EL (cell line): ENCODE data around the gene CASP4.
"Not testable (repeated sequence)": the region's sequence is repeated elsewhere in the genome, so short reads cannot be mapped to it uniquely, and the experiment has no call there.

Experiments
- DNase-seq: peaks from one replicate; pipeline ENCODE4 v3.0.0-alpha.2; 2016

The CASP4 gene

GRCh38 chr11:104968355-104968855 lies at the start of gene CASP4:
TSS of gene CASP4 (minus strand) at chr11:104968574. CDS start at chr11:104968525, 49 bp downstream.
- peak; percentile 87 for DNase-seq

DNA sequence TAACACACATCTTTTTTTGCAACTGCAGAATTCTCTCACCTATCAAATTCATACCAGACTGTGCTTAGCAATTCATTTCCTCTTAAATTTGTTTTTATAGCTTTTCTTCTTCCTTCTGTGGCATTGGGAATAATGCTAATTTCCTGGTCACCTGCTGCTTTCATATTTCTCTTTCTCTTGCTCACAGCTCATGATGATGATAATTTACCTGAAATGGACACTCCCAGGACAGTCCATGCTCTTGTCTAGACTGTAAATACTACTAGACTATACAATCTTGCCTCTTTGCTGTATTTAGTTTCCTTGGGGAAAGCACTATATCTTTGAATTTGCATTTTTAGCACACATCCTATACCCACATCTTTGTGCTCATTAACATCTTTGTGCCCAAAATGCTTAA lies 39.1 kb upstream of the CASP4 start:
- no peak for DNase-seq

DNA sequence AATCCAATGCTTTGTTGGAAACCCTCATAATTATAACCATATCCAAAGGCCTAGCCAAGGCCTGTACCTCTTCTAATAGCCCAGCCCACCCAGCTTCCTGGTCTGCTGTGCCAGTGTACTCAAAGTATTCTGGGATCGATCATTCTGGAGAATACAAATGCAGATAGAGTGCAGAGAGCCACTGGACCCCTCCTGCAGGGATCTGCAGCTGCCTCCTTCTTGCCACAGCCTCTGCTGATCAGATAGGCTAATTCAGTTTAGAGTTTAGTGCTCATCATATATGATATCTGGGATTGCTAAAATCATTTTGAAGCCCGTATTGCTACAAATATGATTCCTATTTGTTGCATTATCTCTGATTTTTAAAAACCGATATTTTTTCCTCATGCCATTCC lies 37.1 kb upstream of the CASP4 start:
- DNase-seq: no peak

DNA sequence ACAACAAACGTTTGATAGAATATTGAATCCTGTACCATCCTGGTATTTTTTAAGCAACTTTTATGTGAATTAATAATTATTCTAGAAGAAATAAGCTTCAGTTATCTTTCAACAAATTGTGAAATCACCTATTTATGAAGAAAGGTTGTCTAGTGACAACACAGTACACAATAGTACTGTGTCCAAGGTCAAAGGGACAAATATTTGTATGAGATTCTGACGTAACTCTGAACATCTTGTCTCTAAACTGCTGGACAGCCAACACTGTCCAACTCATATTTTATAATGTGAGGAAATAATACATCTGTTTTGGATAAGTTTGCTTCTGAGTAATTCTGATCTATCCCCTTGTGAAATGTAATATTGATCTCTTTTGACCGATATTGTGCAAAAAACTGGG lies 35.6 kb upstream of the CASP4 start:
- no peak for DNase-seq

- no peak for DNase-seq
Observed at GRCh38 chr11:105003151-105003550, 34.8 kb upstream of the CASP4 start.

DNA sequence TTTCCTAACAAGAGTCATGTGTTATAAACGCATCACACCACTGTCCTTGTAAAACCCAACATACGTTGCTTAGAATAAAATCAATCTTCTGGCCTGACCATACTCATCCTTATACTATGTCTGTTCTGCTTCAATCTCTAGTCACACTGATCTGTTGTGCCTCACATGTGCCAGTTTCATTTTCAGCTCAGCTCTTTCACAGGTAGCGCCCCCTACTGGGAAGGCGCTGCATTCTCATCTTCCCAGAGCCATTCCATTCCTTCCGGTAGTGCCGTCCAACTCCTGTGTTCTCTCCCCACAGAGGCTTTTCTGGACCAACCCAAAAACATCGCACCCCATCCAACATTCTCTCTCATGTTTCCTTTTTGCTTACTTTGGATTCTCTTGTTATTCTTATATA lies 32.4 kb upstream of the CASP4 start:
- no peak for DNase-seq

GRCh38 chr11:105000167-105000566 lies 31.8 kb upstream of the CASP4 start:
- DNase-seq: peak; percentile 37

DNA sequence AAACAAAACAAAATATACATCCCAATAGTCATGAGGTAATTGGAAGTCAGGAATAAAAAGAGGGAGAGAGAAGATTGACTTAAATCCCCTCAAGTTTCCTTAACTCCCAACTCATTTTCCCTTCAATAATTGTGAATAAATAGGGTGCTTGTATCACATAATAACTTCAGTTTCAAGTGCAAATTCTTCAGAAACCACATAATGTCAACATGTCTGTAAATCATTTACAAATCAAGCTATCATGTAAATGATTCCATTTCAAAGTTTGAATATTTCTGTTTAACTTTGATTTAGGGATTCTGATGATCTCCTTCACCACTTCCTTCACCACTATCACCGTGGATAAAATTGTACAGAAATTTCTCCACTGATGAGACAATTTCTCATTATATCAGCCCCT lies 31.3 kb upstream of the CASP4 start:
- DNase-seq: no peak

DNA sequence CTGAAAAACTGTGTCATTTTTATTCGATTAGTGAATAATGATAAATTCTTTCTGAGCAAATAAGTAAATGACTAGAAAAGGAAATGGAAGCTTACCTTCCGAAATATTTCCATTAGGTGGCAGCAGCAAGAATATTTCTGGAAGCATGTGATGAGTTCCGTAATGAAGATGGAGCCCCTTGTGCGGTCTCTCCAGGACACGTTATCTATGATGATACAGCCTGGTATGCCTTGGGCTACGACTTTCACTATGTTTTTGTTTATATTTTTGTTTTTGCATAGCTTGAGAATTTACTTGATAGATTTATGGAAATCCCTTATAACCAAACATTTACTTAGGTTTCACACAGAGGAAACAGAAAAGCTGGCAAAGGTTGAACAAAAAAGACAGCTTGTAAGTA lies 28.9 kb upstream of the CASP4 start:
- DNase-seq: no peak

GRCh38 chr11:104995001-104995408 lies 26.6 kb upstream of the CASP4 start:
- no peak for DNase-seq

DNA sequence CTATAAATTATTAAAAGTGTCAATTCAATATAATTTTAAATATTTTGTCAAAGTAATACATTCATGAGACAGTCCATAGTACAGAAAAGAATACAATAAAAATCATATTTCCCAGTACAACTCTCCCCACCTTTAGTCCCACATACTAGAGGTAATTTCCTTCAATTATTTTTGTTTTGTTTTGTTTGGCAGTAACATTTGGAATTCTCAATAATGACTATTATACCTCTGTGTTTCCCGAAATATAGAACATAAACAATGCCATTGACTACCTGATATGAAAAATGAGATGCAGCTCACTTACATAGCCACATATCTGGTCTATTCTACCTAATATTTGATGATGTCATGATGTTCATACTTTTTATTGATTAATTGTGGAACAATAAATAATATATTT lies 24.4 kb upstream of the CASP4 start:
- DNase-seq: no peak

DNA sequence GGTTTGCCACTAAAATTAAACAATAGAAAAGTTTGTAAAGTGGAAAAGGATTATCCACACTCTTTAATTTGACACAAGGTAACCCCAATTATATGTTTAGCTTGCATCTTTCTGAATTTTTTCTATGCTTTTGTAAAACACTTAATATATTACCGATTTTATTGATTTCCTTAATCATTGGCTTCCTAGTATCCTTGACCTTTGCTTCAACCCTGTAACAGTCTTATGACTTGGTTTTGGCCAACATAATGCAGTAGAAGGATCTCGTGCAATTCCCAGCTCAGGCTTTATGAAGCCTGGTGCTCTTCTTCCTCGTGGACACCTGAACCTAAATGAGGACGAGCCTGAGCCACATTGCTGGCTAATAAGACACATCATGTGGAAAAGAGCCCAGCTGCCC lies 23.6 kb upstream of the CASP4 start:
- DNase-seq: no peak

GRCh38 chr11:104984808-104985207 lies 16.4 kb upstream of the CASP4 start:
- no peak for DNase-seq

- DNase-seq: no peak
Observed at GRCh38 chr11:104979839-104980238, 11.5 kb upstream of the CASP4 start.

GRCh38 chr11:104973616-104974015 lies 5.2 kb upstream of the CASP4 start:
- no peak for DNase-seq

GRCh38 chr11:104972924-104973323 lies 4.5 kb upstream of the CASP4 start:
- not testable (repeated sequence) for DNase-seq

DNA sequence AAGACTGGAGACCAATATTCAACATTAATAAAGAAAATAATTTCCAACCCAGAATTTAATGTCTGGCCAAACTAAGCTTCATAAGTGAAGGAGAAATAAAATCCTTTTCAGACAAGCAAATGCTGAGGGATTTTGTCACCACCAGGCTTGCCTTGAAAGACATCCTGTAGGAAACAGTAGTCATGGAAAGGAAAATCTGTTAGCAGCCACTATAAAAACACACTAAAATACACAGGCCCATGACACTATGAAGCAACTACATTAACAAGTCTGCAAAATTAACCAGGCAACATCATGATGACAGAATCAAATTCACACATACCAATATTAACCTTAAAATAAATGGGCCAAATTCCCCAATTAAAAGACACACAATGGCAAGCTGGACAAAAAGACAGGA lies 2.4 kb upstream of the CASP4 start:
- DNase-seq: no peak

- DNase-seq: peak; percentile 18
Observed at GRCh38 chr11:104968856-104969776, 742 bp upstream of the CASP4 start.

DNA sequence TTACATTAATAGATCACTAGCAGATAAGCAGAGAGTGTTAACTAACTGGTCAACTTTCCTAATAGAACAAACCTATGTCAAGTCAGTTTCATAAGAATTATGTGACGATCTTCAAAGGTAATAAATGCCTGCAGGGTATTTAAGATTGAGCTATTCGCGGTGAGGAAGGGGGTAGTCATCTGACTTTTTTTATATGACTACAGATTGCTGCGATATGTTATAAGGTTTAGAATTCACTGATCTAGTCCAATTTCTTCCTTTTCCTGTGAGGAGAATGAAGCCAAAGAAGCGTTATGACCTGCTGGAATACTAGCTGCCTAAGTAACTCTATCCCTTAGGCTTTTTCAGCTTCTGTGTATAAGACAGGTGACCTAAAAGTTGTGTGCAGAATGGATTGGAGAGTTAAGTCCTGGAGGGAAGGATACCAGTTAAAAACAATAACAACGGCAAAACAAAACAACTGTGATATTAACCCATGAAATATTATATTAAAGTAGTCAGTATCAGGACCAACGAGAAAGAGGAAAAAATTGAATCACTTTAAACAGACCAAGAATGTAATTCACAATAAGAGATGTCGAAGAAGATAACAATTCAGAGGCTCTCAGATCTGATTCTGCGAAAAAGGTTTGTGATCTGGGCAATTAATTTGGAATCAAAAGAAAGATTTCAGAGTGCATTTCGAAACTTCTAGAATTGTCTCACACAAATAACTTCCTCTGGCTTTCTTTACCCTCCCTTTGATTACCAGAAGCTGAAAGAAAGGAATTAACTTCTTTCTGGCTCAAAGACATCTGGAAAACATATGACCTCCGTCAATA lies 630 bp downstream of the CASP4 start:
- DNase-seq: peak; percentile 34

DNA sequence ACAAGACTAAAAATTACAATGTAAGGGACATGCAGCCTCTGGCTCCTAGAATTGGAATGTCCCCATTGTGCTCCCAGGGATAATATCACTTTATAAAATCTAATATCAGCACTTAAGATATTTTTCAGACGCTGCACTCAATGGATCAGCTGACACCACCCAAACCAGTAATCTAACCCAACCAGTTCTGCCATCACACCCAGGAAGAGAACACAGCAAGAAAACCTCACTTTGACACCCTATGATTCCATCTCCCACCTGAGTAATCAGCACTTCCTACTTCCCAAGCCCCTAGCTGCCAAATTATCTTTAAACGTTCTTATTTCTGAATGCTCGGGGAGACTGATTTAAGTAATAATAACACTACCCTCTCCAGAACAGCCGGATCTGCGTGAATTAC lies 2.6 kb downstream of the CASP4 start:
- DNase-seq: no peak

DNA sequence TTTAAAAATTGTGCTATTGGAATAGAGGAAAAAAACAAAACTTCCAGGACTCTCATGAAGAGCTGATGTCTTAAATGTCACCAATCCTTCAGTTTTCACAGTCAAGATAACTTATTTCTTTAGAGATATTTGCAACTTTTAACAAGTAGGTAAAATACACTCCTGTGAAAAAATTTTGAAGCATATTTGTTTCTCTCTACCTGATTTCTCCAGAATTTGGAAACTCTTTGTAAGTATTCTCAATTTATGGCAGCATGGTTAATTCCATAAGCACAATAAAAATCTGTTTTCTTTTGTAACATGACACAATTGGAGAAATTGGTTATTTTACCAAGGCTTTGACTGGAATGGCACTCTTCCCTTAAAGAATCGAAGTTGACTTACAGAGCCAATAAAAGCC lies 4.1 kb downstream of the CASP4 start:
- no peak for DNase-seq

DNA sequence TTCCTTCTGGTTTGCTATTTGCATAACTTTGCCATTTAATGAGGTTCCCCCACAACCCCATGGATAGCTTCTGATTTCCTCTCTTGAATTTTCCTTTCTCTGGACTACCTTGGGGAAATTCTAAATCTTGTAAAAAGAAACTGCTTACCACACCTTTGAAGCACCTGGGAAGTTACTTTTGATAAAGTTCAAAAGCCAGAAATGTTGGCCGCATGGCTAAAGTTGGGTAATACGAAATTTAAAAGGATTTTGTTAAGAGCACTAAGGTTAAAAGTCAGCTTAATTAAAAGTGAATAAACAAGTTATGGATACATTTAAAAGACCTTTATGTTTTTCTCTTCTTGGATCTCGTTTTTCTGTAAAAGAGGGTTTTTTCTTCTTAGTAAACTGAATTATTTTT lies 5.5 kb downstream of the CASP4 start:
- no peak for DNase-seq

DNA sequence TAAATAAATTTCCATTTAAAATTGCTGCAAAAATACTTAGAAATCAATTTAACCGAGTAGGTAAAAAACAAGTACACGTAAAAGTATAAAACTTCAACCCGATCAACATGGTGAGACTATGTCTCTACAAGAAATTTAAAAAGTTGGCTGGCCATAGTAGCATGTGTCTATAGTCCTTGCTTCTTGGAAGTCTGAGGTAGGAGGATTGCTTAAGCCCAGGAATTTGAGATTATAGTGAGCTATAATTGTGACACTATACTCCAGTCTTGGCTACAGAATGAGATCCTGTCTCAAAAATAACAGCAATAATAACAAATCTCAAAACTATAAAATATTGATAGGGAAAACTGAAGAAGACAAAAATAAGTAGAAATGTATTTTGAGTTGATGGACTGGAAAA lies 11.1 kb downstream of the CASP4 start:
- no peak for DNase-seq

DNA sequence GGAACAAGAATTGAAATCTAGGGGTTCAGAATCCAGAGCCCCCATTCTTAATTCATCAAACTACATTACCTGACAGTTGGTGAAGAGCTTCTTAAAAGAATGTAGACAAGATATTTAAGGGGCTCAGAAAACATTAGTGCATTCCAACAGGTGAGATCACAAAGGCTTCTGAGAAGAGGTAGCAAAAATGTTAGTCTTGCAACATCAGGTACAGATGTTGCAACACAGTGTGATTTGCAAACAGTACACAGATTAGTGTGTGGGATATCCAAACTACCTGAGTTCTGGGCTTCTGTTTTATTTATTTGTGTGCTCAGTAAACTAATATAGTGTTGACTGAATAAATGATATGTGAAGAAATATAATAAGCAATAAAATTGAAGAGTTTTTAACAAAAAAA lies 11.8 kb downstream of the CASP4 start:
- no peak for DNase-seq
